ENCODE measurements around the gene LRRTM4. TPM values are rescaled to one million over a fixed set of nuclear protein-coding genes. Genes with fewer than 3 reads are reported as not detected.
"Not testable (repeated sequence)": the region's sequence is repeated elsewhere in the genome, so short reads cannot be mapped to it uniquely, and the experiment has no call there.

The LRRTM4 gene
- total and polyA plus RNA-seq, 2 donors (not counting 1 experiment from before 2014, with no cell fraction given): not detected

- Histone ChIP-seq H4K20me1 (ENCODE audit: control insufficient read depth, insufficient read depth, low read length, poor library complexity, severe bottlenecking) (no peaks in the 10 kb centered on the region), H3K9ac (ENCODE audit: low read length) (no peak overlapping the region), H3K4me3 (ENCODE audit: control extremely low read depth in 1 of 5, extremely low read depth in 1 of 5, insufficient read depth in 1 of 5, low read depth in 2 of 5, low read length in 4 of 5) (no peak overlapping the region), H3K4me1 (ENCODE audit: control insufficient read depth in 2 of 2, insufficient read depth in 2 of 2, low read length in 2 of 2) (no peaks in the 10 kb centered on the region), H3K9me3 (ENCODE audit: control extremely low read depth in 1 of 3, control insufficient read depth in 2 of 3, insufficient read depth in 1 of 3, low read length in 2 of 3) (peaks cover 0 to 11% (median 0%) of the 10 kb centered on the region in 3 donors), H3K27ac (ENCODE audit: low read length in 2 of 2) (no peak overlapping the region), H3K27me3 (replicated peaks in 1 of 4; ENCODE audit: control extremely low read depth in 1 of 4, control insufficient read depth in 3 of 4, insufficient read depth in 4 of 4, low read length in 3 of 4) (no peaks in the 10 kb centered on the region), H2AFZ (ENCODE audit: insufficient read depth, low read depth, low read length, poor library complexity, severe bottlenecking) (no peak overlapping the region), H3K36me3 (replicated peaks in 1 of 2; ENCODE audit: control extremely low read depth in 1 of 2, control insufficient read depth in 1 of 2, extremely low read depth in 1 of 2, insufficient read depth in 2 of 2, low read length in 1 of 2) (no peaks in the 10 kb centered on the region), H3K79me2 (ENCODE audit: control insufficient read depth, insufficient read depth, low read length) (no peaks in the 10 kb centered on the region), H3K4me2 (replicated peaks; ENCODE audit: low read depth, low read length, poor library complexity, severe bottlenecking) (no peak overlapping the region)
- ATAC-seq (ENCODE audit: low read depth) (no peak), DNase-seq (no peak)
- WGBS (ENCODE audit: insufficient coverage): no CpG with 5 or more reads among the region's 6 CpGs
- Mint-ChIP-seq H3K4me1 (no peaks in the 10 kb centered on the region), H3K4me3 (no peak overlapping the region), H3K9me3 (ENCODE audit: insufficient read depth) (peaks cover 2% of the 10 kb centered on the region), H3K27me3 (no peaks in the 10 kb centered on the region), H3K27ac (no peak overlapping the region)
- ChIA-PET POLR2A (no interaction called here), CTCF (no interaction called here)
- intact Hi-C loops (cut with micrococcal nuclease): no loop called here
- TF ChIP-seq CTCF (IDR thresholded peaks at IDR 0.05) (no peak), EZH2 (IDR thresholded peaks at IDR 0.05; ENCODE audit: borderline replicate concordance, insufficient read depth, low read depth, low read length, poor library complexity, severe bottlenecking) (no peak)
Observed at GRCh38 chr2:76700894-76701293, 821.3 kb downstream of the LRRTM4 start.

GRCh38 chr2:76697998-76698713 is 824.0 kb downstream of the LRRTM4 start:
- H3K4me2 ChIP-seq (replicated peaks; ENCODE audit: low read depth, low read length, poor library complexity, severe bottlenecking); H3K4me1 ChIP-seq (ENCODE audit: control insufficient read depth in 2 of 2, insufficient read depth in 2 of 2, low read length in 2 of 2); H4K20me1 ChIP-seq (ENCODE audit: control insufficient read depth, insufficient read depth, low read length, poor library complexity, severe bottlenecking); H3K4me3 Mint-ChIP-seq; H3K79me2 ChIP-seq (ENCODE audit: control insufficient read depth, insufficient read depth, low read length); ATAC-seq (ENCODE audit: low read depth); H3K9me3 Mint-ChIP-seq (ENCODE audit: insufficient read depth); H3K9ac ChIP-seq (ENCODE audit: low read length); DNase-seq; H3K4me1 Mint-ChIP-seq; H3K36me3 ChIP-seq (replicated peaks in 1 of 2; ENCODE audit: control extremely low read depth in 1 of 2, control insufficient read depth in 1 of 2, extremely low read depth in 1 of 2, insufficient read depth in 2 of 2, low read length in 1 of 2); H3K27me3 Mint-ChIP-seq; intact Hi-C loops (cut with micrococcal nuclease); H3K4me3 ChIP-seq (ENCODE audit: control extremely low read depth in 1 of 5, extremely low read depth in 1 of 5, insufficient read depth in 1 of 5, low read depth in 2 of 5, low read length in 4 of 5); H3K27ac Mint-ChIP-seq; POLR2A ChIA-PET; H3K27me3 ChIP-seq (replicated peaks in 1 of 4; ENCODE audit: control extremely low read depth in 1 of 4, control insufficient read depth in 3 of 4, insufficient read depth in 4 of 4, low read length in 3 of 4); H2AFZ ChIP-seq (ENCODE audit: insufficient read depth, low read depth, low read length, poor library complexity, severe bottlenecking); CTCF ChIA-PET; H3K27ac ChIP-seq (ENCODE audit: low read length in 2 of 2): not testable (repeated sequence)
- H3K9me3 ChIP-seq (ENCODE audit: control extremely low read depth in 1 of 3, control insufficient read depth in 2 of 3, insufficient read depth in 1 of 3, low read length in 2 of 3): peaks cover 0 to 11% (median 0%) of the 10 kb centered on the region in 3 donors
- 96% methylated on average over 33 of the region's 33 CpGs for WGBS (ENCODE audit: insufficient coverage)

Small RNA genes lying within 50 kb of the gene (small RNA-seq; reads per million reads assigned to genes)
- gene RNA5SP98 (ENCODE audit: insufficient read length, low read depth, low replicate concordance): not detected
